GM21381 (cell line): Measurements from ENCODE around the gene ADGRA3.

Source experiments
- ATAC-seq: cut with Tn5 transposase; IDR thresholded peaks from one replicate; pipeline ENCODE4 v1.9.1; 2021; ENCODE audit warnings: mild to moderate bottlenecking, moderate library complexity; ENCODE audit not compliant: unreplicated experiment

Gene ADGRA3

DNA sequence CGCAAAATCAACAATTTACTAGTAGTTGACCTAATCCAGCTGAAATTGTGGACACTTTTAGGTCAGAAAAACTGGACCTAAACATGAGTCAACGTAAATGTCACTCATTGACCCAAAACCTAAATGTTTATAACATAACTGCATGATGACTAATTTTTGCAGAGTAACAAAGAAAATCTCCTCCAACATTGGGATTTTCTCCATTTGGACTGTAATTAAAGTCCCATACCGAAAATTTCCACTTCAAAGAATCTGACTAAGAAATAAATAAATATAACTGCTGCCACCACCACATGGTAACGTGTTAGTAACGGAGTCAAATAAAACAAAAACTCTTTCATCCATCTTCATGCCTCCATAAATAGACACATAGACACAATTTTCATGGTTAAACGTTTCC lies 1.9 kb downstream of the ADGRA3 start:
- no peak for ATAC-seq

DNA sequence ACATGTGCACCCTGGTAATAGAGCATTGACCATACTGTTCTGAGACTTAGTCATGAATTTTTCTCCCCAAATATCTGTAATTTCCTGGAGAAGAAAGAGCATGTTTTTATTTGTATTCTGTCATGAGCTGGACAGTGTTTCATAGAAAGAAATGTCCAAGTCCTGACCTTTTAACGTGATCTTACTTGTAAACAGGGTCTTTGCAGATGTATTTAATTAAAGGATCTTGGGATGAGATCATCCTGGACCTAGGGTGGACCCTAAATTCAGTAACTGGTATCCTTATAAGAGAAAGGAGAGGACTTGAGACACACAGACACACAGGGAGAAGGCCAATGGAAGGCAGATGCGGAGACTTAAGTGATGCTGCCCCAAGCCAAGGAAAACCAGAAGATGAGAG lies 3.6 kb downstream of the ADGRA3 start:
- no peak for ATAC-seq

DNA sequence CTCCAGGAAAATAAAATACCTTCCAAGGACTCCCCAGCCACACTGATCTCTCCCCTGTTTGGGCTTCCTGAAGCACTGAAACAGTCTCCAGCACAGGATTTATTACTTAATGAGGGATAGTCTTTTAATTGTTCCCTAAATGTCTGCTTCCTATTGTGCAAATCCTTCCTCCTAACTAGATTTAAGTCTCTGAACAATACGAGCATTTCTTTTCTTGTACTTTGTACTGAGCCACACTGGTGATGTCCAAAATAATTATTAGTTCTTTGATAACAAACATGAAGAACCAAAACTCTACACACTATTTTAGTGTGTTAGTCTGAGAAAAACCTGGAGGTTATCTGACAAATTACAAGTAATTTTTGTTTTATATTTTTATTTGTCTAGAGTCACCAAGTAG lies 5.1 kb downstream of the ADGRA3 start:
- ATAC-seq, result no peak

DNA sequence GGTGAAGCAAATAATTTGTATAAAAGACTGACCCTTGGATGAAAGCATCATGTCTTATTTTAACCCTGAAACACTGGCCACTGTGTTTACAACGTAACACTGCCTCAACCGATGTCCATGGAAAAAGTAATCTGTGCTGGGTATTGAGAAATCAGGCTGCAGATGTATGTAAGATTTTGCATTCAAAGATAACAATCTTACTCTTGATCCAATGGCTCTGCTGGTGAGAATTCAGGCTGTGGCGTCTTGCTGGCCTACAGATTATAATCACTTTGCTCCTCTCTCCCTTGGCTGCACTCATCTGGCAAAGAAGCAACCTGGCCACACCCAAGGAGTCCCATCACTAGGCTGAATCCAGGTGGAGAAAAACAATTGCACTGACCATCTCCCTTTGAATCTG lies 7.5 kb downstream of the ADGRA3 start:
- no peak for ATAC-seq

DNA sequence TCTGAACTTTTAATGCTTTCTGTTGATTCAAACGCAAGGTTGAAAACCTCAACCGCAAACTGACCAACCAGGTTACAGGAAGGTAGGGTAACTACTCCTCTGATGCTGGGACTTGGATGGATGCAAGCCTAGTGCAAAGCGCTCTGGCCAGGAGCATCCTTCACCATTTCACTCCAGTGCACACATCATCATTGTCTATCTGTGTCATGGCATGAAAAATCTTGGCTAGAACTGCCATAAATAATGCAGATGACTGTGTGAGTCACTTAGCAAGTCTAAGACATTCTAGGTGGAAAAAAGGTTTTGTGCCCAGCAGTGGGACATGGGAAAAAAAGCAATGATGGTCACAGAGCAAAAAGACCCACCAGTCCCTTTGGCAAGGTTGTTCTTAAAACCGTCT lies 10.9 kb downstream of the ADGRA3 start:
- ATAC-seq, result no peak

DNA sequence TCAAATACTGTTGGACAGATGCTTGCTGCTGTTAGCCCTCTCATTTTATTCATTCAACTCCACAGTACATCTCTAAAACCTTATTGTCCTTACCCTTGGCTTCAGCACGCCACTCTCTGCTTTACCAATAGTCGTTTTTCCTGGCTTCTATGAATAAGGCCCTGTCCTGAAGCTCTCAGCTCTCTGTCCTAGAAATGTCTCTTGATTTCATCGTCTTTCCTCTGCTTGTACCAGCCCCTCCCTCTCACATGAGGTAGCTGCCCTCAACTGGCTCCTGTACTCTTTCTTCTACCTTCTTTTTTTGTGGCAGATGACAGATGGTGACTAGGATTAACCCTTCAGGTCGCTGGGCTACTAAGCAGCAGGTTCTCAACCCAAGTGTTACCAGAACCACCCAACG lies 11.4 kb downstream of the ADGRA3 start:
- ATAC-seq, result no peak

DNA sequence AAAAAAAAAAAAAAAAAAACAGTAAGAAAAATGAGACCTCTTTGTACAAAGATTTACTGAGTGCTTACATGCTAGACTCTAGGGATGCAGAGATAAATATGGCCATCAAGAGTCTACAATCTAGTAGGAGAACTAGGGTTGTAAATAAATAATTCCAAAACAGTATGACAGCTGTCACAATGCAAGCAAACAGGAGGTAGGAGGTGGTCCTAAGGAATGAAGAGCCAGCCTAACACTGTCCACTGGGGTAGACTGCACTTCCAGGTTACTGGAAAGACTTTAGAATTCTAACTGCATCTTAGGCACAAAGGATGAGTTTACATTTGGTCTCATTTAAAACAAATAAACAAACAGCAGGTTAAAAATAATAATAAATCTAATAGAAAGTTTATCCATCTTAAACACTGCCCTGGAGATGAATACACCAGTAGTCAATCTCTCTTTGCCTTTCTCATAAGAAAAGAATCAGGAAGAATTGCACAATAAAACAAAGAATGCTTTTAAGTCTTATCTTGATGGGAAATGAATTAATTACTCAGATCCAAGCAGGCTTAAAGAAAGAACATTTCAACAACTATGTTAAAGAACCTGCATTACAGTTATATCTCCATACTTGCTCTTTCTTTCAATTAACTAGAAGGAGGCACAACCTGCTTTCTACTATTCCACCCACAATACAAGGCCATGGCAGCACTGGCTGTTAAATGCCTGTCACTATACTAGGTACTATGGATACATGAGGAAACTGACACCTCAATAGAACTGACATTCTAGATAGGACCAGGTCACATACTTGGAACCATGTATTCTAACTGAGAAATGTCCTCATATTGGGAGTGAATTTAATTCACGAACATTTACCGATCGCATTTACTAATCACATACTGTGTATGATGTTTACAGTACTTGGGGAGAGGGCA lies 12.7 kb downstream of the ADGRA3 start:
- ATAC-seq, result no peak

DNA sequence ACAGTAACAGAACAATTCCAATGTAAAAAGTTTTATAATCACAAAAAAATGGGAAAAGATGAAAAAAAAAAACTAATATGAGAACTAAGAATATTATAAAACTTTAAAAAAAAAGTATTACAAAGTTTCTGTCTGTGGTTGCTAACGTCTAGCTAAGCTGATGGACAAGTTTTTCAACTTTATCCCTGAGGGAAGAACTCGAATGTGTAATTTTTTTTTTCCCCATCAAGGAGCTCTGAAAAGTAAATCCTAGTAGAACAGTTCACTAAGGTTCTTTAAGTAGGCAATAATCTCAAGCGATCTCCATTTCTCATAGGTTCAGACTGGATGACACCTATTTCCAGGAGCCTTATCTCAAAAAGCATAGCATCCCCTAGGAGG lies 14.2 kb downstream of the ADGRA3 start:
- ATAC-seq, result no peak

DNA sequence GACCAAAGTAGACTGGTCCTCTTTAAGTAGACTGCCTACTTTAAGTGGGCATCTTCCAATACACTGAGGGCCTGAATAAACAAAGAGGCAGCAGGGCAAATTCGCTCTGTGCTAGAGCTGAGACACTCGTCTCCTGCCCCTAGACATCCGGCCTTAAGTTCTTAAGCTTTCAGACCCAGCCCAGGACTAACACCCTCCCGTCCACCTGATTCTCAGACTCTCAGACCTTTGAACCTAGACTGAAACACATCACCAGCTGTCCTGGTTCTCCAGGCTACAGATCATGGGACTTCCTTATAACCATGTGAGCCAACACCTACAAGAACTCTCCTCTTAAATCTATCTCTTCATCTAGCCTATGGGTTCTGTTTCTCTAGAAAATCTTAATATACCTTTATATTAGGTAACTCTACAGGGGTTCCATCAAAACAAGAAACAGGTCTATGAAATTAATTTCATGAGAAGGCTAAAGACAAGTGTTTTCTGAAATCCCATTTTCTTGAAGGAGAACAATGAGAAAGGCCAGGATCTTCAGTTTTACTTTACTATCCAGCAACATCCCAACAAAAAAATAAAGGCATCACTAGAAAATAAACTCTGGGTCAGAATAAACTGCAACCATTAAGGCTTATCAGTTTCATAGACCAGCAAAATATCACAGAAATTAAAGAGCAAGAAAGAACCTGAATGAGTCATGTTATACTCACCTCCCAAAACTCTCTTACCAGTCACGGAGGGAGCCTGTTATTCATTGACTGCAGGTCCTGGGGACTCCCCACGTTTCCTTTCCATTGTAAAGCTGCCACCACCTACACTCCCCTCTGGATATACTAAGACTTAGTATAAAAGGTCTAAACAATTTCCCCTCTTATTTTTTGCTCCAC lies 14.8 kb downstream of the ADGRA3 start:
- no peak for ATAC-seq

DNA sequence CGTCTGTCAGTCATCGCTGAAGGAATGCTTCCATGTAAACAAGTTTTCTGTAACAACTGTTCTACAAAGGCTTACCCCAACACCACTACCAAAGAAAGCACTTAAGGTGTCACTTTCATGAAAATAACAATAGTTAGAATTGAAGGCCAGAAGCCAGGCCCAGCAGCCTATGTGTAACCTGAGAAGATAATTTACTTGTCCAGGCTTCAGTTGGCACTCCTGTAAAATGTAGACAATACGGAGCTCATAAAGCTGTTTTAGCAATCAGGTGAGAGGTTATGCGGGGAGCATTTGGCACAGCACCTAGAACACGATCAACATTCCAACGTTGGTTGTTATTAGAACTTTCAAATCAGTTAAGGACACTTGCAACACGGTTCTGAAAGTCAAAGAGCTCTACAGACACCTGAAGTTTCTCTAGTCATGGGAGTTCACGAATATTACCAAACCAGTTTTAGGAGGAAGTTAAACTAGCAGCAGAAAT lies 15.7 kb downstream of the ADGRA3 start:
- ATAC-seq, result no peak

DNA sequence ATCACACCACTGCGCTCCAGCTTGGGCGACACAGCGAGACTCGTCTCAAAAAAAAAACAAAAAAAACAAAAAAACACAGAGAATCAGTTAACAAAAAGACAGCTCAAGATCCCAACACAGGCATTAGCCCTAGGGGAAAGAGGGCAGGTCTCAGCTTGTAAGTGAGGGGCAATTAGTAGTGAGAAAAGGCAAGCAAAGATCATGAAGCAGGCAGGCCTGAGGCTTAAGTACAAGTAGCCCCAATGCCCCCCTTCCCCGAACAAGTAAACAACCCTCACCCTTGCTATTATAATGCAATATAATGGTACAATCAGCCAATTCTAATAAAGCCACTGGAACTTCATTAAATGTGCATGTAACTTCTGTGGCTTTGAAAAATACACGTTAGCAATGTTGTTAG lies 17.0 kb downstream of the ADGRA3 start:
- no peak for ATAC-seq

DNA sequence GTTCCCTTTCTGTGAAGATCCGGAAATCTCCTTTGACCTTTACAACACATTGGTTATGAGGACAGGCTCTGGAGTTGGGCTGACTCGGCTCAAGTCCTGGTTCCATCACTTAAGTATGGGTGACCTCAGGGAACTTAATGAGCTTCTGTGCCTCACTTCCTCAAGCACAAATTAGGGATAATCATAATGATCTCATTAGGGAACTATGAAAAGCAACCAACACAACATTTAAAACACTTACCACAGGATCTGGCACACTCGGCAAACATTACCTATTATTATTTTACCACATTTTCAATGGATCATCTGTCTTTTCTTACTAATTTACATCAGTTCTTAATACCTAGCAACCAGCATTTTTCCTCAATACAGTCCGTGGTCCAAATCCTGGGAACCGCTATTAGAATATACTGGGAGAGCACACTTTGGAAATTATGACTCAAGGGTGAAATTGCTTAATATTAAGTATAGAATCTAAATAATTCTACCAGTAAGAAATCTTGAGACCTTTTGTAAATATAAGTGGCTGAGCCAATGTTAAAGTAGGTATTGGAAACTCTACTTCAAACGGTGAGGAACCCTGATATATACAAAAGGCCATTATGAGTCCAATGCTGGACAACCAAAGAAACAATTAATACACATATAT lies 19.6 kb downstream of the ADGRA3 start:
- no peak for ATAC-seq

DNA sequence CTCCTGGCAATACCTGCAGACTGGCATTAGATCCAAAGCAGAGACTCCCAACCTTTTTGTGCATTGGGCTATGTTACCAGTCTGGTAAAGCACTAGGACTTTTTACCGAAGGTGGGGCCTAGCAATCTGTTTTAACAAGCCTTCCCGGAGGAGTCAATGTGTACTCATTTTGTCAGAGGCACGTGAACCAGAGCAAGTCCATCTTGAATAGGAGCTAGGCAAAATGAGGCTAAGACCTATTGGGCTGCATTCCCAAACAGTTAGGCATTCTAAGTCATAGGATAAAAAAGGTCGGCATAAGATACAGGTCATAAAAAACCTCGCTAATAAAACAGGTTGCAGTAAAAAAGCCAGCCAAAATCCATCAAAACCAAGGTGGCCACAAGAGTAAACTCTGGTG lies 22.3 kb downstream of the ADGRA3 start:
- ATAC-seq, result no peak

DNA sequence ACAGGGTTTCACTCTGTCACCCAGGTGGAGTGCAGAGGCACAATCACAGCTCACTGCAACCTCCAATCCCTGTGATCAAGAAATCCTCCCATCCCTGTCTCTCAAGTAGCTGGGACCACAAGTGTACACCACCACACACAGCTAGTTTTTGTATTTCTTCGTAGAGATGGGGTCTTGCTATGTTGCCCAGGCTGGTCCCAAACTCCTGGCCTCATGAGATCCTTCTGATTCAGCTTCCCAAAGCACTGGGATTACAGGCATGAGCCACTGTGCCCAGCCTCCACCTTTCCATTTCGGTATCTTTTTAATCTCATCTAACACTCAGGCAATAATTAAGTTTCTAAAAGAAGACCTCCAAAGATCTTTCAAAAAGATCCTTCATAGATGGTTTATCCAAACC lies 22.9 kb downstream of the ADGRA3 start:
- no peak for ATAC-seq

DNA sequence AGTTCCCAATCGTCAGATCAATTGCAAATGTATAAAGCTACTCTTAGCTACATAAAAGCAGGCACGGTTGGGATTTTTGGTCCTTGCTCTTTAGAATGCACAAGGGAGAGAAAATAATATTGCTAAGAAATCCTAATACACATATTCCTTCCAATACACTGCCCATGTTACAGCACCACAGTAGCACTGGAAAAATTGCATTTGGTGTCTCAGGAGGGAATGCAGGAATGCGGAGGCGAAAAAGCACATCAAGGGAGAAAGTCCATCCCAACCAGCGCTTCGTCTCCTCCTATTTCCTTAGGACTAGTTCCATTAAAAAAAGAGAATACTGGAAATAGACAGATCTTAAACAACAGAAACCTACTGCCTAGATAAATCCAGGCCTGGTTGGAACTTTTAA lies 23.9 kb downstream of the ADGRA3 start:
- ATAC-seq, result no peak

DNA sequence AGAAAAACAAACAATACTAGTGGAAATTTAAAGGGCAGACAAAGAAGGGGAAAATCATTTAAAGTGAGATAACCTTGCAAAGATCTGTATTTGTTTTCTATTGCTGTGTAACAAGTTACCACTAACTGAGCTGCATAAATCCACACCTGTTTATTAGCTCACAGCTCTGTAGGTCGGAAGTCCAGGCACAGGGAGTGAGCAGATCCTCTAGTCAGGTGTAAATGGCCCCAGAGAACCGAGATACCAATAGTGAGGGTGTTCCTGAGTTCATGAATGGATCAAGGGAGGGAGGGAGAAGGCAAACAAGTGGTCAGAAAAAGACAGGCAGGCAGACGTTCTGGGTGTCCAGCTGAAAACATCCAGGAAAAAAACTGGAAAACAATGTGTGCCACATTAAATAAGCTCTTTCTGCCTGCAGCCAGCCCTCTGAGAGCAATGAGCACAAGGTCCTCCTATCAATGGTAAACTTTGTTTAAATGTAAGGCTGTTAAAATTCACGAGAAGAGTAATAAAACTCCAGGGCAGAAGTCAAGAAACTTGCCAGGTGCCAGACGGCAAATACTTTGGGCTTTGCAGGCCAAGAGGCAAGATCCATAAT lies 25.0 kb downstream of the ADGRA3 start:
- ATAC-seq, result no peak

DNA sequence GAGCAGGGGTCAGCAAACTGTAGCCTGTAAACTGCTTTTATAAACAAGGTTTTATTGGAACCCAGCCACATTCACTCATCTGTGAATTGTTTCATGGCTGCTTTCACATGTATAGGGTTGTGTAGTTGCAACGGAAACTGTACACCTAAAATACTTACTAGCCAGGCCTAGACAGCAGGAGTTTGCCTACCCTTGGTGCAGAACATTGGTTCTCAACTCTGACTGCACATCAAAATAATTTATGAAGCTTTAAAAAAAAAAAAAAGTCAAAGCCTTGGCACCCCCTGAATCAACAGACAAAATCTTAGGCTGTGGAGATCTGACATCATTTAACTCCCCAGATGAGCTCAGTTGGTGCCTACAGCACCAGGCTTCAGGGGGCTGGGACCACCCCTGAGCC lies 27.8 kb downstream of the ADGRA3 start:
- ATAC-seq, result no peak

DNA sequence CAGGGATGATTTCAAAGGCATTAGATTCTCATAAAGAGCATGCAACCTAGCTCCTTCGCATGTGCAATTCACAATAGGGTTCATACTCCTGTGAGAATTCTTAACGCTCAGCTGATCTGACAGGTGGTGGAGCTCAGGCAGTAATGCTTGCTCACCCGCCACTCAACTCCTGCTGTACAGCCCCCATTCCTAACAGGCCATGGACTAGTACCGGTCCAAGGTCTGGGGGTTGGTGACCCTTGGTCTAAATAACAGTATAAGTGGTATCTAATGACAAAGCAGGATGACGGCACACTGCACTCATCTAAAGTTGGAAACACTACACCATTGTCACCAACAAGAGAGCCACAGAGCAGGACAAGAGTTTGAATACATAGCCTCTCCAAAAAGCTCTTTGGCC lies 28.5 kb downstream of the ADGRA3 start:
- no peak for ATAC-seq

DNA sequence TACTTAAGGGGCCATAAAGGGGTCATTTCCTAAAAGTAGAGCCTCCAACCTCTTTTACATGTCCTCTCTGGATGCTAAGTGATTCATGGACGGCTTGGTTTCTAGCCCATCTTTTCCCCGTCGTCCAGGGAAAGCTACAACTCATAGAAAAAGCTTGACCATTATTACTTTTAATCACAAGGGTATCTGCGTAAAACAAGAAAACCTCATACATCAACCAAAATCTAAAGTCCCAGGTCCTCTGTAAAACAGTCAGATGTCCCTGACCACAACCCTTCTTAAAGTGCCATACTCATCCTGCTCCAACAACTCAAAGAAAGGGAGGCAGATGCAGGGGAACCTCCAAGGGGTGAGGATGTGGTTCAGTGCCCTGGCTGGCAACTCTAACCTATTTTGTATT lies 29.6 kb downstream of the ADGRA3 start:
- no peak for ATAC-seq

DNA sequence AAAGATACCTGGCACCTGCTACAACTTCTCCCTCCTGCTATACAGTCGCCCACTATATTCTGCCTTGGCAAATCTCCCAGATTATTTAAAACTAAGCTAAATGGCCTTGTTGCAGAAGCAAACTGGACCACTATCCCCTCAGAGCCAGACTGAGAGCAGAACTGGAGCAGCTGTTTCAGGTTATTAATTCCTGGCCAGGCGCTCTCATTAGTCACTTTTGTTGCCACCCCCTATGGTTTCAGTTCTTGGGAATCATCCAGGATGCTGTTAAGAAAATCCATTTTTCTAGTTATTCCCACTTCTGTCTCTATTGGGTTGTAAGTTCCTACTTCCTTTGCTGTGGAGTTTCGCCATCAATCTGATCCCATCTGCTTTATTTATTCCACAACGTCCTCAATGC lies 30.1 kb downstream of the ADGRA3 start:
- ATAC-seq, result no peak

DNA sequence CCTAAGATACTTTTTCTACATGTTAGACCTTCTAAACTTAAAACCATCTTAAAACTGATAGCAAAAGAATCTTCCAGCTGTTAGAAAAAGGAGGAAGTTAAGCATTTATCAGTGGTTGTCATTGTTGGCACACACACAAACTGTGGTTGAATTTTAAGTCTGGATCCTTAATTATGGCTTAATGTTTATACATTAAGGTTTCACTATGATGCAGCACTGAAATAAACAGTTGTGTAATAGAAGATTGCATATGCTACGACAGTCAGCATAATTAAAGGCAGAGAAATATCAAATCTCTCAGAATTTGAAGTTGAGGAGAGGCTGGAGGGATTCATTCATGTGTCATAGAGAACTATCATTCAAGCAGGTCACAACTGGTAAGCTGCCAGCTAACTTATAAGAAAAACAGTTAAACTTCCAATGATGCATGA lies 32.3 kb downstream of the ADGRA3 start:
- no peak for ATAC-seq
